K562 (cell line): ENCODE measurements around the gene ASCL2.
"Not testable (repeated sequence)": the region's sequence is repeated elsewhere in the genome, so short reads cannot be mapped to it uniquely, and the experiment has no call there.

Experiments used
- BRF1 ChIP-seq: IDR thresholded peaks from 3 replicates; pipeline ENCODE4 v1.6.1; 2011; ENCODE audit warnings: borderline replicate concordance, mild to moderate bottlenecking; ENCODE audit not compliant: insufficient read length; ENCODE audit errors: extremely low read depth
- CHAMP1 ChIP-seq: fragments of 450-650 bp; IDR thresholded peaks from 2 replicates; pipeline ENCODE4 v1.6.1; 2016; ENCODE audit warnings: mild to moderate bottlenecking
- CTCF ChIP-seq, 3 experiments: IDR thresholded peaks in 2 of 3; conservative IDR thresholded peaks in 1 of 3; 2 replicates each; pipeline ENCODE4 v1.5.1; 2011 to 2012; ENCODE audit warnings: low read length in 3 of 3, mild to moderate bottlenecking in 3 of 3, control low read depth in 2 of 3, improper control_type of control experiment in 1 of 3, inconsistent platforms in 1 of 3, low read depth in 1 of 3, mixed read lengths in 1 of 3, moderate library complexity in 1 of 3; ENCODE audit not compliant: insufficient read depth in 2 of 3
- CUX1 ChIP-seq: fragments of 200-800 bp; sonication (Bioruptor generic); IDR thresholded peaks from 2 replicates; pipeline ENCODE4 v1.6.1; 2016; ENCODE audit warnings: missing genetic modification characterization, missing compliant biosample characterization
- FOSL1 ChIP-seq: fragments of 200-800 bp; sonication (Bioruptor generic); conservative IDR thresholded peaks from 2 replicates; pipeline ENCODE4 v1.6.1; 2016; ENCODE audit warnings: missing genetic modification characterization, missing compliant biosample characterization
- HMGN3 ChIP-seq: IDR thresholded peaks from 2 replicates; pipeline ENCODE4 v1.6.1; 2011; ENCODE audit warnings: borderline replicate concordance, low read depth, mild to moderate bottlenecking, mixed read lengths, low read length; ENCODE audit not compliant: insufficient read length; ENCODE audit errors: extremely low read depth
- NR2C1 ChIP-seq, 2 experiments: fragments of 450-650 bp; IDR thresholded peaks; 2 replicates each; pipeline ENCODE4 v1.6.1; 2017; ENCODE audit warnings: mild to moderate bottlenecking in 2 of 2, antibody characterized with exemption in 1 of 2, inconsistent platforms in 1 of 2, missing compliant biosample characterization in 1 of 2, missing genetic modification characterization in 1 of 2
- RFX1 ChIP-seq: fragments of 450-650 bp; IDR thresholded peaks from 2 replicates; pipeline ENCODE4 v1.6.1; 2016; ENCODE audit warnings: mild to moderate bottlenecking, moderate library complexity
- SMARCC2 ChIP-seq: fragments of 450-650 bp; IDR thresholded peaks from 2 replicates; pipeline ENCODE4 v1.6.1; 2017; ENCODE audit warnings: antibody characterized with exemption, moderate library complexity, mild to moderate bottlenecking, low read depth
- SP2 ChIP-seq: IDR thresholded peaks from 2 replicates; pipeline ENCODE4 v1.6.1; 2011; ENCODE audit warnings: mild to moderate bottlenecking, low read depth, low read length, moderate library complexity; ENCODE audit not compliant: poor library complexity, severe bottlenecking; ENCODE audit errors: extremely low read depth
- ZNF551 ChIP-seq: fragments of 250-450 bp; sonication (Bioruptor Pico); IDR thresholded peaks from 2 replicates; pipeline ENCODE4 v1.5.0; 2021; ENCODE audit warnings: mild to moderate bottlenecking, moderate library complexity
- ZNF586 ChIP-seq: fragments of 450-650 bp; formaldehyde crosslinking; conservative IDR thresholded peaks from 2 replicates; pipeline ENCODE4 v1.4.0; 2020; ENCODE audit warnings: mild to moderate bottlenecking, moderate library complexity
- ZNF830 ChIP-seq: fragments of 250-450 bp; sonication (Bioruptor Pico); IDR thresholded peaks from 2 replicates; pipeline ENCODE4 v1.5.0; 2021; ENCODE audit warnings: mild to moderate bottlenecking

- not testable (repeated sequence) for TF ChIP-seq CTCF (IDR thresholded peaks at IDR 0.05 in 2 of 3, conservative IDR thresholded peaks at IDR 0.05 in 1 of 3; ENCODE audit: insufficient read depth in 2 of 3, low read depth in 1 of 3, low read length in 3 of 3); HMGN3; ZNF830; CHAMP1; FOSL1 (tag); SMARCC2; SP2; ZNF551; RFX1; CUX1 (CRISPR knock-in tag); ZNF586 (CRISPR knock-in tag); BRF1; NR2C1 (IDR thresholded peaks at IDR 0.05); NR2C1 (tag; IDR thresholded peaks at IDR 0.05)
Measured at GRCh38 chr11:2286350-2286749, 16.0 kb upstream of the ASCL2 start.
